Activated gamma-delta T cell treated with Interleukin-2 at 50 U/mL for 16 hours (primary cell): Measurements from ENCODE around the gene MAPK8IP2.
"Not testable (repeated sequence)": the region's sequence is repeated elsewhere in the genome, so short reads cannot be mapped to it uniquely, and the experiment has no call there.

ENCODE experiments used
- DNase-seq: peaks from one replicate; pipeline ENCODE4 v3.0.0-alpha.2; 2020

Gene MAPK8IP2

DNA sequence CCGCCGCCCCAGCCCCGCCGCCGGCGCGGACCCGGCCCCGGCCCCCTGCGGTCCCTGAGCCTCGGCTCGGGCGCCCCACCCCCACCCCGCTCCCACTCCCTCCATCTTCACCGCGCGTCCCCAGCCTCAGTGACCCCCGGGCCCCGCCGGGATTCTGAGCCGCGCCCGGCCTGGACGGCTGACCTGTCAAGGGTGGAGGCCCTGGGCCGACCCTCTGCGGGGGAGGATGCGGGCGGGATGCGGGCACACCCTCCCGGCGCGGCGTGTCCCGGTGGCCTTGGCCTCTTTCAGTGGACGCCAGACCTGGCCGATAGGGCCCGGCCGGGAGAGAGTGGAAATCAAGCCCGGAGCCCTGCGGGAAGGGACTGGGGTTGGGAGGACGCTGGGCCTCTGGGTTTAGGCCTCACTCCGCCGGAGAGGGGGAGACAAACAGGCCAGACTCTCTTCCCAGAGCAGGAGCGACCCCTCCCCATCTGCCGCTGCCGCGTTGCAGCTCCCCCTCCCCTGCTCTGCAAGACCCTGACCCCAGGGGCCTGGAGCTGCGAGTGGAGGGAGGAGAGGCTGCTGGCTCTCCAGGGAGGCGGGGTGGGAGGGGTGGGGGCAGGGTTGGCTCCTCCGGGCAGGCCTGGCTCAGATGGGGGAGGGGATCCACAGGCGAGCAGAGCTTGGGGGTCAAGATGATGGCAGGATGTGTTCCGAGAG is 525 bp downstream of the MAPK8IP2 start:
- DNase-seq: no peak

DNA sequence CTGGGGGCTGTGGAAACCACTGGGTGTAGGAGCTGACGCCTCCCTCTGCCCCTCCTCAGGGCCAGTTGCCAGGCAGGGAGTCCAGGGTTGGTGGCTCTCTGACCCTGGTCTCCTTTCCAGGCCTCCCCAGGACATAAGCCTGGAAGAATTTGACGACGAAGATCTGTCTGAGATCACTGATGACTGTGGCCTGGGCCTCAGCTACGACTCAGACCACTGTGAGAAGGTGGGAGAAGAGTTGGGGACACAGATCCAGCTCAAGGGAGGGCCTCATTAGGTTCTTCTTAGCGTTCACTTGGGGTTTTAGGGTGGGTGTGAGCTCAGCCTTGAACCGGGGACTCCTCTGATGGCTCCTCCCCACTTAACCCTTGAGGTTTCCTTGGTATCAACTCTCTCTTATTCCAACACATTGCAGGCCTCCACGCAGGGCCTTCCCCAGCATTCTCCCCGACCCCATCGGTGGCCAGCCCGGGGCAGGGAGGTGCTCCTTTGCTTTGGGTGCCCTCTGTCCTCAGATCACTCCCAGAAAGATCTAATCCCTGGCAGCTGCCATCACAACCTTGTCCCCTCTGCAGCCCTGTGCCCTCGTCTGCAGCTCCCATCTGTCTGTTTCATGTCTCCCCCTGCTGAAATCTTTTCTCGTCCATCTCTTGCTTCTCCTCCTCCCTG is 1.2 kb downstream of the MAPK8IP2 start:
- no peak for DNase-seq

DNA sequence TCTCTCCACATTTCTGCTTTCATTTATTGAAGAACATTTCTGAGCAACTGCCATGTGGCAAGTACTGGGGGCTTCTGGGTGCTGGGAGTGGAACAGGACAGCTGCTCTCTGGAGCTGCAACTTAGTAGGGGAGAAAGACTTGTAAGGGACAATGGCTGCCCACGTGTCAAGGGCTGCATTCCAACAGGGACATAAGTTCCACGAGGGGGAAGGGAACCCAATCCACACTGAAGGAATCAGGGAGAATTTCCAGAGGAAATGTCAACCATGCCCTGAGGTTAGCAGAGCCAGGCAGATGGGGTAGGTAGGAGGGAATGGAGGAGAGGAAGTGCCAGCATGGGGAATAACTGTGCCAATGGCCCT is 1.7 kb downstream of the MAPK8IP2 start:
- no peak for DNase-seq

DNA sequence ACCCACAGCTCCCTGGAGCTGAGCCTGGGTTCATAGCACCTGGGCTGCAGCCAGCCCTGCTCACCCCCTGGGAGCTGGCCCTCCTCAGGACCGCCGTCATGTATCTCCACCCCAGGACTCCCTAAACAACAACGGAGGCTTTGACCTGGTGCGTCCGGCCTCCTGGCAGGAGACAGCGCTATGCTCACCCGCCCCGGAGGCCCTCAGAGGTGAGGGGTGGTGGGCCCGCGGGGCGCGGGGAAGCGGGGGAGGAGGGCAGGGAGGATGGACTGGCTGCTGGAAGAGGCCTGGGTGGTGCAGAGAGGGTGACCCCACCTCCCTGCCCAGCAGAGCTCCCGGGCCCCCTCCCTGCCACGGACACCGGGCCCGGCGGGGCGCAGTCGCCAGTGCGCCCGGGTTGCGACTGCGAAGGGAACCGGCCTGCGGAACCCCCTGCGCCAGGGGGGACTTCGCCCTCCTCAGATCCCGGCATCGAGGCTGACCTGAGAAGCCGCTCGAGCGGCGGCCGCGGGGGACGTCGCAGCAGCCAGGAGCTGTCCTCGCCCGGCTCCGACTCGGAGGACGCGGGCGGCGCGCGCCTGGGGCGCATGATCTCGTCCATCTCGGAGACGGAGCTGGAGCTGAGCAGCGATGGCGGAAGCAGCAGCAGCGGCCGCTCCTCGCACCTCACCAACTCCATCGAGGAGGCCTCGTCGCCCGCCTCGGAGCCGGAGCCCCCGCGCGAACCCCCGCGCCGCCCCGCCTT is 3.1 kb downstream of the MAPK8IP2 start:
- no peak for DNase-seq

DNA sequence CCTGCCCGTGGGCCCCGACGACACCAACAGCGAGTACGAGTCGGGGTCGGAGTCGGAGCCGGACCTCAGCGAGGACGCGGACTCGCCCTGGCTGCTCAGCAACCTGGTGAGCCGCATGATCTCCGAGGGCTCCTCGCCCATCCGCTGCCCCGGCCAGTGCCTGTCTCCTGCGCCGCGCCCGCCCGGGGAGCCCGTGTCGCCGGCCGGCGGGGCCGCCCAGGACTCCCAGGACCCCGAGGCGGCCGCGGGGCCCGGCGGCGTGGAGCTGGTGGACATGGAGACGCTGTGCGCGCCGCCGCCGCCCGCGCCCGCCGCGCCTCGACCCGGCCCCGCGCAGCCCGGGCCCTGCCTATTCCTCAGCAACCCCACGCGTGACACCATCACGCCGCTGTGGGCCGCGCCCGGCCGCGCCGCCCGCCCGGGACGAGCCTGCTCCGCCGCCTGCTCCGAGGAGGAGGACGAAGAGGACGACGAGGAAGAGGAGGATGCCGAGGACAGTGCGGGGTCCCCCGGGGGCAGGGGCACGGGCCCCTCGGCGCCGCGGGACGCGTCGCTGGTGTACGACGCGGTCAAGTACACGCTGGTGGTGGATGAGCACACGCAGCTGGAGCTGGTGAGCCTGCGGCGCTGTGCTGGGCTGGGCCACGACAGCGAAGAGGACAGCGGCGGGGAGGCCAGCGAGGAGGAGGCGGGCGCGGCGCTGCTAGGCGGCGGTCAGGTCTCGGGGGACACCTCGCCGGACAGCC is 3.8 kb downstream of the MAPK8IP2 start:
- no peak for DNase-seq

DNA sequence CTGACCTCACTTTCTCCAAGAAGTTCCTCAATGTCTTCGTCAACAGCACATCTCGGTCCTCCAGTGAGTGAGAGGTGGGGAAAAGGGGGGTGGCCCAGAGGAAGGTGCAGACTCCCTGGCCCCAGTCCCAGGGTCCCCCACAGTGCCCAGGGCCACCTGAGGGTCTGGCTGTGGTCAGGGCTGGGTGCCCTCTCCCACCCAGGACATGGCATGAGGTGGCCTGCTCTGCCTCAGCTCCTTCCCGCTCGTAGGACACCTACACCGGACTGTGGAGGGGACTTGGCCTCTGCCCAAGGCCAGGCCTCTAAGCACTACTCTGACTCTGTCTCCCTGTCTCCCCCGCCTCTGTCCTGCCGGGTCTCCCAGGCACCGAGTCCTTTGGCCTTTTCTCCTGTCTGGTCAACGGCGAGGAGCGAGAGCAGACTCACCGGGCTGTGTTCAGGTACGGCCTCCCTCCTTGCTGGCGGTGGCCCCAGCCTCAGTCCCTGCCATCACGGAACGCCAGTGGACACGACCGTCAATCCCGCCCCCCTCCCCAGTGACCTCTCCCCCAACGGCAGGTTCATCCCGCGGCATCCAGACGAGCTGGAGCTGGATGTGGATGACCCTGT is 4.5 kb downstream of the MAPK8IP2 start:
- no peak for DNase-seq

DNA sequence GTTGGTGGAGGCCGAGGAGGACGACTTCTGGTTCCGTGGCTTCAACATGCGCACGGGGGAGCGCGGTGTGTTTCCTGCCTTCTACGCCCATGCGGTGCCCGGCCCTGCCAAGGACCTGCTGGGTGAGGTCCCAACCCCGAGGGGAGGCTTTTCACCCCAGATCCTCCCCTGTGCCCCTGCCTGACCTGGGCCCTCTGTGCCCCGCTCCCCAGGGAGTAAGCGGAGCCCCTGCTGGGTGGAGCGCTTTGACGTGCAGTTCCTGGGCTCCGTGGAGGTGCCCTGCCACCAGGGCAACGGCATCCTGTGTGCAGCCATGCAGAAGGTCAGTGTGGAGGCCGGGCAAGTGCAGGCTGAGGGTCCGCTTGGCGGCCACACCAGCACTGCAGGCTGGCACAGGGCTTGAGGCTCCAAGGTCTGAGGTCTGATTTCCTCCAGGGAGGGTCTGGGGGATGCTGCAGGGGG is 5.1 kb downstream of the MAPK8IP2 start:
- DNase-seq: no peak

DNA sequence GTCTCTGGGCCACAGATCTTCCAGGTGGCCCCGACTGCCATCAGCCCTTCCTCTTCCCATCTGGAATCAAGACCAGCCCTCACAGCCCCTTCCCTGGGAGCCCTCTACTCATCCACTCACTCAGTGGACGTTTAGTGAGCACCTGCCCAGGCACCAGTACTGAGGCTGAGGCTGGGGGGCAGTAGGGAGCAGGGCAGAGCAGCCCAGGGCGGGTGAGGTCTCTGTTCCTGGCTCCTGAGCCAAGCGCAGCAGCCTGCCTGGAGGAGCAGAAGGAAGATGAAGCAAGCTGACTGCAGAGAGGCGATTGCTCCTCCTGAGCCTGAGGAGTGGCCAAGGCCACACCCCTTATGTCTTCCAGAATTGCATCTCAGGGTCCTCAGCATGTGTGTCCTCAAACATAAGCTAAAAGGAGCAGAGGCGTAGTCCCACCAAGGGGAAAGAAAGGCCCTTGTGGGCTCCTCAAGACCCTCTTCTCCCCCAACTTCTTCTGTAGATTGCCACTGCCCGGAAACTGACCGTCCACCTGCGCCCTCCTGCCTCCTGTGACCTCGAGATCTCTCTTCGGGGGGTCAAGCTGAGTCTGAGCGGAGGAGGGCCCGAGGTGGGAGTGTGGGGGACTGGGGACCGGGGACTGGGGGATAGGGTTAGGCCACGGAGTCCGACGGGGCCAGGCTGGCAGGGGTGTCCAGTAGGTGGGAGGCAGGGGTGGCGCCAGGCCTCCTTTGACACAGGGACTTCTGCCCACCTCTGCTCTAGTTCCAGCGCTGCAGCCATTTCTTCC is 5.8 kb downstream of the MAPK8IP2 start:
- DNase-seq: no peak

DNA sequence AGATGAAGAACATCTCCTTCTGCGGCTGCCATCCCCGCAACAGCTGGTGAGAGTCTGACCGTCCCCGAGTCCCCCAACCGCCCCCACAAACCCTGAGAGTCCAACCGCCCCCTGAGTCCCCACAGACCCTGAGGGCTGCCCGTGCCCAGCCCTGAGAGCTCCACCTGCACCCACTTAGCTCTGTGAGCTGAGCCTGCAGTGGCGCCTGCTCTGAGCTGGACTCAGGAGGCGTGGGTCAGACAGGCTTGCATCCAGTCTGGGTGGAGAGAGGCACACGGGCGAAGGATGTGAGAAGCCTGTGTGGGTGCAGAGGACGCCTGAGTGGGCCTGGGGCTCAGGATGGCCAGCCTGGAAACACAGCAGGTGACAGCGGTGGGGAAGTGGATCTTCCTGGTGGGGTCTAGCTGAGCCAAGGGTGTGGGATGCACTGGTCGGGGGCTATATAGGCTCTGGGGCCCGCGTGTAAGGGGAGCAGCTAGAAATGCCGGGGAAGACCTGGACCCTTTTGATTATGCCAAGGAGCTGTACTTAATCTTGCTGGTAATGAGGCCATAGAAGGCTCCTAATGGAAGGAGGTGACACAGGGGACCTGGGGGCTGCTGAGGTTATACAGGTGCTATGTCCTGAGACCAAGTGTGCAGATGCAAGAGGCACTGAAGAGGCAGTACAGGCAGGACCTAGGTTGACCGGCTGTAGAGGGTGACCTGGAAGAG is 6.5 kb downstream of the MAPK8IP2 start:
- DNase-seq: no peak

DNA sequence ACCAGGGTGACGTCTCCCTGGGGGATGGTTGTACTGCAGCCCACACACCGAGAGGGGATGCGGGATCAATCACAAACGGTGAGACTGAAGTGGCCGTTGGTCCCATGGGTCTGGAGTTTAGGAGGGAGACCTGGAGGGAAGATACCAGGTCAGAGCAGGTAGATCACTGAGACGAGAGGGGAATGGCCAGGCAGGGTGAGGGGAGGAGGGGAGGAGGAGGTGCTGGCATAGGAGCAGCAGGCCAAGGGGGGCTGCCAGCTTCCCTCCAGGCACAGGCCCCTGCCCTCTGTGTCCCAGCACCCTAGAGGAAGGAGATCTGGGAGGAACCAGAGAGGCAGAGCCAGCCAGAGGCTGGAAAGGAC is 7.0 kb downstream of the MAPK8IP2 start:
- no peak for DNase-seq

DNA sequence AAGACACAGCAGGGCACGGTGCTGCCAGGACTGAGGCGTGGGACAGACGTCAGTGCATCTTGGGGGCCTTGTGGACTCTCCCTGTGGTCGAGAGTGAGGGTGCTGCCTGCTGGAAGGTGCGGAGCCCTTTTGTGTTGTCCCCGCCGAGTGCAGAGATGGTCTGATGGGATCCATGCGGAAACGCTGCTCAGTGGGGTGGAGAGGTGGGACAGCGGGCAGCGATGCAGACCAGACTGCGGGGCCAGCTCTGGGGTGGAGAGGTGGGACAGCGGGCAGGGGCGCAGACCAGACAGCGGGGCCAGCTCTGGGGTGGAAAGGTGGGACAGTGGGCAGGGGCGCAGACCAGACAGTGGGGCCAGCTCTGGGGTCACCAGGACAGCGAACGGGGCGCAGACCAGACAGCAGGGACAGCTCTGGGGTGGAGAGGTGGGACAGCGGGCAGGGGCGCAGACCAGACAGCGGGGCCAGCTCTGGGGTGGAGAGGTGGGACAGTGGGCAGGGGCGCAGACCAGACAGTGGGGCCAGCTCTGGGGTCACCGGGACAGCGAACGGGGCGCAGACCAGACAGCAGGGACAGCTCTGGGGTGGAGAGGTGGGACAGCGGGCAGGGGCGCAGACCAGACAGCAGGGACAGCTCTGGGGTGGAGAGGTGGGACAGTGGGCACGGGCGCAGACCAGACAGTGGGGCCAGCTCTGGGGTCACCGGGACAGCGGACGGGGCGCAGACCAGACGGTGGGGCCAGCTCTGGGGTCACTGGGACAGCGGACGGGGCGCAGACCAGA is 7.7 kb downstream of the MAPK8IP2 start:
- not testable (repeated sequence) for DNase-seq

DNA sequence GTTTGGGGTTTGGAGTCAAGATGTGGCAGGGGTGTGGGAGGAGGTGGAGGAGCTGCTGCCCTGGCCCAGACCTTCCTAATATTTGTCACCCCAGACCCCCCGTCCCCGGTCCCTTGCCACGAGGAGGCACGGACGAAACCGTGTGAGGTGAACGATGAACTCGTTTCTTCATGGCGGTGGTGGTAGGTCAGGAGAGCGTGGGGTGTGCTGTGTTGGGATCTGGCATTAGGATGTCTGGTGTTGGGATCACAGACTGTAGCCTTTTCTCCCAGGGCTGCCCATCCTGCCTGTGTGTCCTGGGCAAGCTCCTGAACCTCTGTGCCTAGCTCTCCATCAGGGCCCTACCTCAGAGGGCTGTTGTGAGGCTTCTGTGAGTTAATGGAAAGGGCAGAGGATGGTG is 8.4 kb downstream of the MAPK8IP2 start:
- no peak for DNase-seq

DNA sequence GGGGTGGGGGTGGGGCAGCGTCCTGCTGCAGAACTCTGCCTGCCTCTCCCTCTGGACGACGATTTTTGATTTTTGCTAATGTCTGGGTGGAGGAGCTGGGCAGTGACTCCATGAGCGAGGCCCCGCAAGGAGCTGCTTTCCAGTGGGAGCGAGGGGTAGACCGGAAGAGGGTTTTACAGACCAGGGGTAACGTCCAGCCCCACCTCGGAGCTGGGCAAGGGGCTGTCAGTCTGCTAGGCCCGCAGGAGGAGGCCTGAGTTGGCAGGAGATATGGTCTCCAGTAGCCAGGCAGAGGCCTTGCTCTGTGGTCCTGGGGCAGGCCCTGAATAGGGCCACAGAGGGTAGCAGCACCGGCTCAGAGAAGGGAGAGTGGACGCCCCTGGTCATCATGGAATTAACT is 9.0 kb downstream of the MAPK8IP2 start:
- DNase-seq: no peak

DNA sequence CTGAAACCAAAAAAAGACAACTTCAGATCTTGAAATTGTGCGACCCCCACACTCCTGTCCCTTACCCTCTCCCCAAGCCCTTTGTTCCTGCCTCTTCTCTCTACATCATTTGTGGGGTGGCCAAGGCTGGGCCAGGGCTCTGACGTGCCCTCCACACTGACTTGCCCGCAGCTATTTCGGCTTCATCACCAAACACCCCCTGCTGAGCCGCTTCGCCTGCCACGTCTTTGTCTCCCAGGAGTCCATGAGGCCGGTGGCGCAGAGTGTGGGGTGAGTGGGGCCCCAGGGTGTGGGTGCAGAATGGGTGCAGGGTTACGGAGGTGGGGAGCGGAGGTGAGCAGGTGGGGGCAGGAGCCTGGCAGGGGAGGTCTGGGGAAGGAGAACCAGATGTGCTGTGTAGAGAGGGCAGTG is 9.5 kb downstream of the MAPK8IP2 start:
- no peak for DNase-seq

DNA sequence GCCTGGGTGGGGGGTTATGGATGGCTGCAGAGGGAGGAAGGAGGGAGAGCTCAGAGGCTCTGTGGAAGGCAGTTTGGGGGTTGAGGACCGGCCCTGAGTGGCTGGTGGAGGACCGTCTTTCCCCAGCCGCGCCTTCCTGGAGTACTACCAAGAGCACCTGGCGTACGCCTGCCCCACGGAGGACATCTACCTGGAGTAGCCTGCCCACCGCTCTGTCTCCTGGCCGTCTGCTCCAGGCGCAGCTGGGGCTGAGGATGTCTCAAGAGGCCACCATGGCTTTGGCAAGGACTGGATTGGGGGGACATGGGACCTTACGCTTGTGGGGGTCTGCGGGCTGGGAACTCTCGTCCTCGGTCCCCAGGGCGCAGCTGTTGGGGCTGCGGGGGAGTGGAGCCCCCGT is 10.0 kb downstream of the MAPK8IP2 start:
- DNase-seq: no peak

DNA sequence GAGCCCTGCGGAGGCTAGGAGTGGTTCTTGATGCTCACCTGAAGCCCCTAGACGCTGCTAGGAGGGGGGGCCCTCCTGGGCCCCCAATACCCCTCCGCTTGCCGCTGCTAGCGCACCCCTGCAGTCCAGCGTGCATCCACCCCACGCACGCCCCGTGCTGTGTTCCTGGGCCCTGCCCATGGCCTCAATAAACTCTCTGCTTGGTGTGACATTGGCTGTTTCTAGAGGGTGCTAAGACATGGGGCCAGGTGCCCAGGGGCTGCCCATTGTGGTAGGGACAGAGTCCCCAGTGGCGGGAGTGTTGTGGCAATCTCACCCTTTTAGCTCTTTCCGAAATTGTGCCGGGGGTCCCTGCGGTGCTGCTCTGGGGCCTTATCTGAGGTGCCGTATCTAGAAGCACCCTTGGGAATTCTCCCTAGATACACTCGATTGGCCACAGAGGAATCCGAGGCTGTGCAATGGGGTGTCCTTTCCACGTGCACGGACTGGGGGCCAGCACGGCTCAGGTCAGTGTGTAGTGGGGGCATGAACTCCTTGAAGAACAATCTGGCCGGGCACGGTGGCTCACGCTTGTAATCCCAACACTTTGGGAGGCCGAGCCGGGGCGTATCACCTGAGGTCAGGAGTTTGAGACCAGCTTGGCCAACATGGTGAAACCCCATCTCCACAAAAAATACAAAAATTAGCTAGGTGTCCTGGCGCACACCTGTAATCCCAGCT is 10.9 kb downstream of the MAPK8IP2 start:
- no peak for DNase-seq

DNA sequence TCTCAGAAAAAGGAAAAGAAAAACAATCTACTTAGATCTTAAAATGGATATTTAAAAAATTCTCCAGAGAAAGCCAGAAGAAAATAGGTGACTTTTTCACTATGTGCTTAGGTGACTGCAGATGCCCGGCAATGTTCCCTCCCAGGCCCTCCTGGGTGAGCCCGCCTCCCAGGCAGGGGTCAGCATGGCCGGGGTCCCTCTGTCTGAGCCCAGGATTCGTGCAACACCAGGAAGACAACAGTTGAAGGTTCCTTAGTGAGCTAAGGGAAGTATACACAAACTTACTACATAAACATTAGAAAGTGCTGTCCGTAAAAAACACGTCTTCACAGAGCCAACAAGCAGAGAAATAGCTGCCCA is 11.6 kb downstream of the MAPK8IP2 start:
- DNase-seq: no peak

DNA sequence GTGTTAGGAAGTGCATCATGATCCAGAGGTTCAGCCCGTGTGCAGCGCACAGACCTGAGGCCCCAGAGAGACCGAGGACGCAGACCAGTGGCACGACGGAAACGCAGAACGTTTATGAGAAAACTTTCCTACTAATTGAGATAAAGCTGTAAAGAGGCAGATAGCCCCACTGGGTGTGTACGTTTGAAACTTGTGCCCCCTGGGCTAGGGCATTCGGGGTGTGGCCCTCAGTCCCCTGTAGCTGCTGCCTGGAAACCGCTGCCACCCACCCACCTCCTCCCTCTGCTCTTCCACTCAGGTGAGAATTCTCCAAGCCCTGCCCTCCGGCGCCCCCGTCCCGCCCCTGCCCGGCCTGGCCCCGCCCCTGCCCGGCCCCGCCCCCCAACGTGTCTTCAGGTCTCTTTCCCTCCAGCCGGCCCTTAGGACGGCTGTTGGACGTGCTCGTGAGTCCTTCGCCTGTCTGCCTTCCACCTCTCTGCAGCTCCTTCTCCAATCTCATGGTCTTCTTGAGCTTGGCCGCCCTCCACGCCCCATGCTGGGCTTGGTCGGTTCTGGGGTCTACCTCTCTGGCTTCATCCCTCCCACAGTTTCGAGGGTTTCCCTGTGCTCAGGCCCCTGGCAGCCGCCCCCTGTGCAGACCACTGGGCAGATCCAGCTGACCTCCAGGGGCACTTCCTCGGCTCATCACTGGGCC is 12.1 kb downstream of the MAPK8IP2 start:
- DNase-seq: no peak

DNA sequence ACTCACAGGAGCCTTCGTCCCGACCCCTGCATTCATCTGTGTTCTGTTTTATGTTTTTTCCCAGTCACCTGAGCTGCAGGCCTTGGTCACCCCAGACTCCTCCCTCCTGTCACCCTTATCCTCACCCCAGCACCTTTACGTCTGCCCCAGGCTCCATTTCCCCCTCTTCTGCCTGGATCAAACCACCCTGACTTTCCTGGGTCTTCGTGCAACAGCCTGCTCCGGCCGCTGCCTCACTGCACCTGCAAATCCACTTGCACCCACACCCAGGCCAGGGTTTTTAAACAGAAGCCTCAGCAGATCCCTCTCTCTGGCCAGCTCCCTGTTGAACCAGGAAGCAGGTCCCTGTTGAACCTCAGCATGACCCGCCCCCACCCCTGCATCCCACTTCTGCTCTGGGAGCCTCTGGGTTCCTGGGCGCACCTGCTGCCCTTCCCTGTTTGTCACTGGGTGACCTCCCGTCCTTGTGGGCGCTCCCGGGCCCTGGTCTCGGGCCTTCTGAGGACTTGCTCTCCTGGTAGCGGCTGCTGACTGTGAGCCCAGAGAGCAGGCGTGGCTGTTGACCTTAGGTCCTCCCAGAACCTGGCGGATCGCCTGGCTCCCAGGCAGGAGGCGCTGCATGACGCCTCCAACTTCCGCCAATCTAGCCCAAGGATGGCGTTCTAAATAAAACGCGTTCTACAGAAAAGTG is 12.8 kb downstream of the MAPK8IP2 start:
- no peak for DNase-seq
